Urothelium cell line (cell line): ENCODE data around the gene SEPTIN12.
A peak's percentile ranks its signal among the peaks of the same experiment; 100 is the strongest.

Experiments used
- DNase-seq: peaks from one replicate; pipeline ENCODE4 v3.0.0; 2011; ENCODE audit warnings: low spot score, mixed read lengths
- FAIRE-seq: peaks from 2 replicates; lab custom pipeline; 2011; peaks lifted over from hg19 to GRCh38; lab: Jason Lieb, UNC

The SEPTIN12 gene

GRCh38 chr16:4734063-4734729 is 53.9 kb downstream of the SEPTIN12 start, which contains the start of the genes ANKS3 and DNAAF8:
ANKS3 (minus strand) TSS chr16:4734271; CDS start chr16:4730149, 4,122 bp downstream.
DNAAF8 (plus strand) TSS chr16:4734537; CDS start chr16:4736515, 1,978 bp downstream.
- FAIRE-seq (peak; percentile 63), DNase-seq (peak; percentile 97)

GRCh38 chr16:4733747-4734062 is 54.4 kb downstream of the SEPTIN12 start:
- DNase-seq (no peak), FAIRE-seq (no peak)

- DNase-seq (no peak), FAIRE-seq (no peak)
These were observed 54.9 kb downstream of the SEPTIN12 start for GRCh38 chr16:4733211-4733742.

GRCh38 chr16:4729876-4730275 is 58.3 kb downstream of the SEPTIN12 start:
- FAIRE-seq (no peak), DNase-seq (no peak)

- no peak for FAIRE-seq
- no peak for DNase-seq
These were observed 59.5 kb downstream of the SEPTIN12 start for GRCh38 chr16:4728676-4729075.
